Stimulated activated CD8-positive, alpha-beta memory T cell treated with anti-CD3 and anti-CD28 coated beads, Interleukin-15, amount 100 ng/mL, for 24 hours (primary cell): ENCODE measurements around the gene PYGM.

Experiments
- DNase-seq: peaks from one replicate; pipeline ENCODE4 v3.0.0-alpha.2; 2020; ENCODE audit warnings: low read depth

Gene PYGM

GRCh38 chr11:64759722-64760719 is at the start of gene PYGM:
TSS of gene PYGM (minus strand) at chr11:64759974. CDS start at chr11:64759898, 76 bp downstream.
- no peak for DNase-seq

- DNase-seq: no peak
Measured at GRCh38 chr11:64805481-64805880, 45.7 kb upstream of the PYGM start.

GRCh38 chr11:64804346-64805210 is 44.8 kb upstream of the PYGM start:
- no peak for DNase-seq

- no peak for DNase-seq
Measured at GRCh38 chr11:64803846-64804345, 44.1 kb upstream of the PYGM start.

GRCh38 chr11:64803158-64803845 is 43.5 kb upstream of the PYGM start, which contains the start of gene MAP4K2:
TSS of gene MAP4K2 (minus strand) at chr11:64803214. CDS start at chr11:64803149, 65 bp downstream.
- DNase-seq: peak; percentile 78

- DNase-seq: no peak
Measured at GRCh38 chr11:64802370-64803157, 42.8 kb upstream of the PYGM start.

GRCh38 chr11:64801561-64802369 is 42.0 kb upstream of the PYGM start:
- no peak for DNase-seq

GRCh38 chr11:64801158-64801464 is 41.3 kb upstream of the PYGM start:
- DNase-seq: no peak

- no peak for DNase-seq
Measured at GRCh38 chr11:64800303-64801157, 40.8 kb upstream of the PYGM start.

GRCh38 chr11:64799623-64800302 is 40.0 kb upstream of the PYGM start:
- DNase-seq: no peak

- DNase-seq: no peak
Measured at GRCh38 chr11:64799256-64799622, 39.5 kb upstream of the PYGM start.

- DNase-seq: no peak
Measured at GRCh38 chr11:64796757-64797541, 37.2 kb upstream of the PYGM start.

- no peak for DNase-seq
Measured at GRCh38 chr11:64796047-64796756, 36.4 kb upstream of the PYGM start.

GRCh38 chr11:64794526-64794925 is 34.8 kb upstream of the PYGM start:
- no peak for DNase-seq

- DNase-seq: no peak
Measured at GRCh38 chr11:64793271-64794160, 33.7 kb upstream of the PYGM start.

GRCh38 chr11:64792482-64792881 is 32.7 kb upstream of the PYGM start:
- no peak for DNase-seq
